Measurements from ENCODE around the gene ARID5A. TPM values are rescaled to one million over a fixed set of nuclear protein-coding genes. Genes with fewer than 3 reads are reported as not detected.
"Not testable (repeated sequence)": the region's sequence is repeated elsewhere in the genome, so short reads cannot be mapped to it uniquely, and the experiment has no call there.

The ARID5A gene
- total RNA-seq, result 100 to 1,000 TPM in 1 of 2 donors, 10 to 100 TPM in 1; 81.4 to 115 TPM

- Mint-ChIP-seq H3K36me3 (no peaks in the 10 kb centered on the region), H3K4me3 (peak within 1 kb of the TSS; percentile 85), H3K9me3 (no peaks in the 10 kb centered on the region), H3K27ac (peak within 1 kb of the TSS; percentile 72 to 90), H3K27me3 (no peaks in the 10 kb centered on the region), H3K4me1 (ENCODE audit: low read depth in 2 of 2) (peaks cover 55 to 57% of the 10 kb centered on the region in 2 donors)
- ATAC-seq, result peak; percentile 83 to 86
- peak; percentile 94 for DNase-seq (ENCODE audit: low spot score)
Observed at GRCh38 chr2:96536445-96537065, at the start of gene ARID5A. ARID5A (plus strand) TSS chr2:96536752; CDS start chr2:96536827, 75 bp downstream.

- Mint-ChIP-seq H3K4me1 (ENCODE audit: low read depth in 2 of 2) (peaks cover 50 to 55% of the 10 kb centered on the region in 2 donors), H3K27ac (peak overlapping the region in 1 of 2 donors; percentile 36), H3K36me3 (peaks cover 2% of the 10 kb centered on the region), H3K27me3 (no peaks in the 10 kb centered on the region), H3K9me3 (no peaks in the 10 kb centered on the region), H3K4me3 (peak overlapping the region; percentile 31)
- no peak for ATAC-seq
- no peak for DNase-seq (ENCODE audit: low spot score)
Observed at GRCh38 chr2:96489261-96489660, 47.3 kb upstream of the ARID5A start.

- no peak for DNase-seq (ENCODE audit: low spot score)
- peaks cover 5% of the 10 kb centered on the region for H3K36me3 Mint-ChIP-seq
- peak overlapping the region in 1 of 2 donors; percentile 36 for H3K27ac Mint-ChIP-seq
- no peaks in the 10 kb centered on the region for H3K9me3 Mint-ChIP-seq
- H3K27me3 Mint-ChIP-seq, result no peaks in the 10 kb centered on the region
- peak overlapping the region; percentile 31 for H3K4me3 Mint-ChIP-seq
- ATAC-seq, result no peak
- H3K4me1 Mint-ChIP-seq (ENCODE audit: low read depth in 2 of 2), result peaks cover 48 to 51% of the 10 kb centered on the region in 2 donors
Observed at GRCh38 chr2:96489663-96490062, 46.9 kb upstream of the ARID5A start.

GRCh38 chr2:96491860-96492497, 44.6 kb upstream of the ARID5A start:
- H3K9me3 Mint-ChIP-seq, result peaks cover 3% of the 10 kb centered on the region
- DNase-seq (ENCODE audit: low spot score) (no peak), ATAC-seq (peak; percentile 36 to 74)
- H3K4me1 Mint-ChIP-seq (ENCODE audit: low read depth in 2 of 2), result peaks cover 30 to 33% of the 10 kb centered on the region in 2 donors
- H3K4me3 Mint-ChIP-seq, result peak overlapping the region; percentile 48
- peaks cover 0 to 6% of the 10 kb centered on the region in 2 donors for H3K27me3 Mint-ChIP-seq
- H3K36me3 Mint-ChIP-seq, result peaks cover 17% of the 10 kb centered on the region
- H3K27ac Mint-ChIP-seq, result peak overlapping the region; percentile 76 to 82

- peaks cover 27 to 28% of the 10 kb centered on the region in 2 donors for H3K4me1 Mint-ChIP-seq (ENCODE audit: low read depth in 2 of 2)
- DNase-seq (ENCODE audit: low spot score) (no peak), ATAC-seq (no peak)
- H3K9me3 Mint-ChIP-seq, result peaks cover 3% of the 10 kb centered on the region
- peaks cover 0 to 6% of the 10 kb centered on the region in 2 donors for H3K27me3 Mint-ChIP-seq
- H3K4me3 Mint-ChIP-seq, result no peak overlapping the region
- peak overlapping the region; percentile 76 to 82 for H3K27ac Mint-ChIP-seq
- peaks cover 17% of the 10 kb centered on the region for H3K36me3 Mint-ChIP-seq
Observed at GRCh38 chr2:96493072-96493471, 43.5 kb upstream of the ARID5A start.

GRCh38 chr2:96494188-96494587, 42.4 kb upstream of the ARID5A start:
- H3K4me3 Mint-ChIP-seq, result no peak overlapping the region
- no peak for DNase-seq (ENCODE audit: low spot score)
- peaks cover 21 to 26% of the 10 kb centered on the region in 2 donors for H3K4me1 Mint-ChIP-seq (ENCODE audit: low read depth in 2 of 2)
- H3K27me3 Mint-ChIP-seq, result peaks cover 0 to 6% of the 10 kb centered on the region in 2 donors
- ATAC-seq, result no peak
- peak overlapping the region in 1 of 2 donors; percentile 56 for H3K27ac Mint-ChIP-seq
- peaks cover 17% of the 10 kb centered on the region for H3K36me3 Mint-ChIP-seq
- peaks cover 3% of the 10 kb centered on the region for H3K9me3 Mint-ChIP-seq

GRCh38 chr2:96495982-96496629, 40.4 kb upstream of the ARID5A start:
- peaks cover 17 to 18% of the 10 kb centered on the region in 2 donors for H3K4me1 Mint-ChIP-seq (ENCODE audit: low read depth in 2 of 2)

GRCh38 chr2:96498021-96498431, 38.5 kb upstream of the ARID5A start:
- H3K27ac Mint-ChIP-seq, result peak overlapping the region in 1 of 2 donors; percentile 54
- no peak overlapping the region for H3K4me3 Mint-ChIP-seq
- peaks cover 0 to 6% of the 10 kb centered on the region in 2 donors for H3K27me3 Mint-ChIP-seq
- no peak for ATAC-seq
- peaks cover 3% of the 10 kb centered on the region for H3K9me3 Mint-ChIP-seq
- peaks cover 17% of the 10 kb centered on the region for H3K36me3 Mint-ChIP-seq
- H3K4me1 Mint-ChIP-seq (ENCODE audit: low read depth in 2 of 2), result peaks cover 19% of the 10 kb centered on the region in 2 donors
- no peak for DNase-seq (ENCODE audit: low spot score)

More at GRCh38 chr2:96495982-96496629, 40.4 kb upstream of the ARID5A start:
- H3K9me3 Mint-ChIP-seq, result peaks cover 3% of the 10 kb centered on the region
- H3K4me3 Mint-ChIP-seq, result no peak overlapping the region
- H3K27me3 Mint-ChIP-seq, result peaks cover 0 to 6% of the 10 kb centered on the region in 2 donors
- DNase-seq (ENCODE audit: low spot score), result no peak
- no peak for ATAC-seq
- H3K36me3 Mint-ChIP-seq, result peaks cover 17% of the 10 kb centered on the region
- peak overlapping the region in 1 of 2 donors; percentile 57 for H3K27ac Mint-ChIP-seq

- Mint-ChIP-seq H3K36me3 (peaks cover 17% of the 10 kb centered on the region), H3K27ac (peak overlapping the region in 1 of 2 donors; percentile 54), H3K4me1 (ENCODE audit: low read depth in 2 of 2) (peaks cover 19% of the 10 kb centered on the region in 2 donors)
- H3K9me3 Mint-ChIP-seq; ATAC-seq; DNase-seq (ENCODE audit: low spot score); H3K4me3 Mint-ChIP-seq; H3K27me3 Mint-ChIP-seq: not testable (repeated sequence)
Observed at GRCh38 chr2:96498611-96499010, 37.9 kb upstream of the ARID5A start.

- Mint-ChIP-seq H3K4me1 (ENCODE audit: low read depth in 2 of 2) (peaks cover 19% of the 10 kb centered on the region in 2 donors), H3K9me3 (peaks cover 3% of the 10 kb centered on the region), H3K27ac (peak overlapping the region in 1 of 2 donors; percentile 54), H3K27me3 (peaks cover 0 to 6% of the 10 kb centered on the region in 2 donors), H3K36me3 (peaks cover 14% of the 10 kb centered on the region), H3K4me3 (no peak overlapping the region)
- no peak for DNase-seq (ENCODE audit: low spot score)
- ATAC-seq, result no peak
Observed at GRCh38 chr2:96499061-96499960, 37.2 kb upstream of the ARID5A start.

GRCh38 chr2:96500385-96501066, 36.0 kb upstream of the ARID5A start:
- peaks cover 23 to 26% of the 10 kb centered on the region in 2 donors for H3K4me1 Mint-ChIP-seq (ENCODE audit: low read depth in 2 of 2)
- no peak for DNase-seq (ENCODE audit: low spot score)

GRCh38 chr2:96501471-96501874, 35.1 kb upstream of the ARID5A start:
- Mint-ChIP-seq H3K4me3 (peak overlapping the region; percentile 34), H3K36me3 (no peaks in the 10 kb centered on the region), H3K27me3 (no peaks in the 10 kb centered on the region), H3K4me1 (ENCODE audit: low read depth in 2 of 2) (peaks cover 18 to 26% of the 10 kb centered on the region in 2 donors), H3K27ac (peak overlapping the region; percentile 50 to 83), H3K9me3 (no peaks in the 10 kb centered on the region)
- ATAC-seq, result peak; percentile 81 to 82
- peak; percentile 77 for DNase-seq (ENCODE audit: low spot score)

More at GRCh38 chr2:96500385-96501066, 36.0 kb upstream of the ARID5A start:
- ATAC-seq, result no peak
- H3K9me3 Mint-ChIP-seq, result no peaks in the 10 kb centered on the region
- peaks cover 0 to 5% of the 10 kb centered on the region in 2 donors for H3K27me3 Mint-ChIP-seq
- no peak overlapping the region for H3K4me3 Mint-ChIP-seq
- H3K36me3 Mint-ChIP-seq, result peaks cover 6% of the 10 kb centered on the region
- peak overlapping the region; percentile 50 to 83 for H3K27ac Mint-ChIP-seq
